ENCODE measurements around the gene CREB5.

DNA sequence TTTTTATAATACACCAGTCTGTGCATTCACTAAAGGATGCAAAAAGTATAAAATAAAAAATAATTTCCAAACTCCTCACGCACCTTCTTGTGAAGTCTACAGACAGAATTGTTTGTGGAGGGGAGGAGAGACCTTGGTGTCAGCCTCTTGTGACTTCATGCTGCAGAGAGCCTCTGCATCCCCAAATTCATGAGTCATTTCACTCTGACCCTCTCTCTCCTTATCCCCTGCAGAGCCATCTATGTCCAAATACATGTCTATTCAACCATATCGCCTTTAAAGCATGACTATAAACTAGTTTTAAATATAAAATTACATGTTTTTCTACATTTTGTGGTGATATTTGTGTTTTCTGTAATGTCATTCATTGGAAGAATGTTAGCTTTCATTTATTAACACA, 6.0 kb downstream of the CREB5 start:
- TF ChIP-seq, protein P1, sequence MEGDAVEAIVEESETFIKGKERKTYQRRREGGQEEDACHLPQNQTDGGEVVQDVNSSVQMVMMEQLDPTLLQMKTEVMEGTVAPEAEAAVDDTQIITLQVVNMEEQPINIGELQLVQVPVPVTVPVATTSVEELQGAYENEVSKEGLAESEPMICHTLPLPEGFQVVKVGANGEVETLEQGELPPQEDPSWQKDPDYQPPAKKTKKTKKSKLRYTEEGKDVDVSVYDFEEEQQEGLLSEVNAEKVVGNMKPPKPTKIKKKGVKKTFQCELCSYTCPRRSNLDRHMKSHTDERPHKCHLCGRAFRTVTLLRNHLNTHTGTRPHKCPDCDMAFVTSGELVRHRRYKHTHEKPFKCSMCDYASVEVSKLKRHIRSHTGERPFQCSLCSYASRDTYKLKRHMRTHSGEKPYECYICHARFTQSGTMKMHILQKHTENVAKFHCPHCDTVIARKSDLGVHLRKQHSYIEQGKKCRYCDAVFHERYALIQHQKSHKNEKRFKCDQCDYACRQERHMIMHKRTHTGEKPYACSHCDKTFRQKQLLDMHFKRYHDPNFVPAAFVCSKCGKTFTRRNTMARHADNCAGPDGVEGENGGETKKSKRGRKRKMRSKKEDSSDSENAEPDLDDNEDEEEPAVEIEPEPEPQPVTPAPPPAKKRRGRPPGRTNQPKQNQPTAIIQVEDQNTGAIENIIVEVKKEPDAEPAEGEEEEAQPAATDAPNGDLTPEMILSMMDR (IDR thresholded peaks at IDR 0.05 in 2 of 3, conservative IDR thresholded peaks at IDR 0.05 in 1 of 3; ENCODE audit: borderline replicate concordance in 1 of 3, insufficient read depth in 1 of 3, low read depth in 2 of 3, low read length in 2 of 3): no peak
- TF ChIP-seq POLR2A (IDR thresholded peaks at IDR 0.05; ENCODE audit: borderline replicate concordance, extremely low read depth, insufficient read depth, insufficient read length): no peak
- TF ChIP-seq, protein P2, sequence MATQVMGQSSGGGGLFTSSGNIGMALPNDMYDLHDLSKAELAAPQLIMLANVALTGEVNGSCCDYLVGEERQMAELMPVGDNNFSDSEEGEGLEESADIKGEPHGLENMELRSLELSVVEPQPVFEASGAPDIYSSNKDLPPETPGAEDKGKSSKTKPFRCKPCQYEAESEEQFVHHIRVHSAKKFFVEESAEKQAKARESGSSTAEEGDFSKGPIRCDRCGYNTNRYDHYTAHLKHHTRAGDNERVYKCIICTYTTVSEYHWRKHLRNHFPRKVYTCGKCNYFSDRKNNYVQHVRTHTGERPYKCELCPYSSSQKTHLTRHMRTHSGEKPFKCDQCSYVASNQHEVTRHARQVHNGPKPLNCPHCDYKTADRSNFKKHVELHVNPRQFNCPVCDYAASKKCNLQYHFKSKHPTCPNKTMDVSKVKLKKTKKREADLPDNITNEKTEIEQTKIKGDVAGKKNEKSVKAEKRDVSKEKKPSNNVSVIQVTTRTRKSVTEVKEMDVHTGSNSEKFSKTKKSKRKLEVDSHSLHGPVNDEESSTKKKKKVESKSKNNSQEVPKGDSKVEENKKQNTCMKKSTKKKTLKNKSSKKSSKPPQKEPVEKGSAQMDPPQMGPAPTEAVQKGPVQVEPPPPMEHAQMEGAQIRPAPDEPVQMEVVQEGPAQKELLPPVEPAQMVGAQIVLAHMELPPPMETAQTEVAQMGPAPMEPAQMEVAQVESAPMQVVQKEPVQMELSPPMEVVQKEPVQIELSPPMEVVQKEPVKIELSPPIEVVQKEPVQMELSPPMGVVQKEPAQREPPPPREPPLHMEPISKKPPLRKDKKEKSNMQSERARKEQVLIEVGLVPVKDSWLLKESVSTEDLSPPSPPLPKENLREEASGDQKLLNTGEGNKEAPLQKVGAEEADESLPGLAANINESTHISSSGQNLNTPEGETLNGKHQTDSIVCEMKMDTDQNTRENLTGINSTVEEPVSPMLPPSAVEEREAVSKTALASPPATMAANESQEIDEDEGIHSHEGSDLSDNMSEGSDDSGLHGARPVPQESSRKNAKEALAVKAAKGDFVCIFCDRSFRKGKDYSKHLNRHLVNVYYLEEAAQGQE (IDR thresholded peaks at IDR 0.05; ENCODE audit: low read depth): no peak
- TF ChIP-seq, protein P3, sequence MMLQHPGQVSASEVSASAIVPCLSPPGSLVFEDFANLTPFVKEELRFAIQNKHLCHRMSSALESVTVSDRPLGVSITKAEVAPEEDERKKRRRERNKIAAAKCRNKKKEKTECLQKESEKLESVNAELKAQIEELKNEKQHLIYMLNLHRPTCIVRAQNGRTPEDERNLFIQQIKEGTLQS (IDR thresholded peaks at IDR 0.05): no peak
- TF ChIP-seq SRF (IDR thresholded peaks at IDR 0.05; ENCODE audit: low read depth): no peak
- TF ChIP-seq, protein P4, sequence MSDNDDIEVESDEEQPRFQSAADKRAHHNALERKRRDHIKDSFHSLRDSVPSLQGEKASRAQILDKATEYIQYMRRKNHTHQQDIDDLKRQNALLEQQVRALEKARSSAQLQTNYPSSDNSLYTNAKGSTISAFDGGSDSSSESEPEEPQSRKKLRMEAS (IDR thresholded peaks at IDR 0.05): no peak
- TF ChIP-seq ZNF274 (IDR thresholded peaks at IDR 0.05; ENCODE audit: low read depth, low read length): no peak
